ENCODE measurements around the gene RBMS3.
"Not testable (repeated sequence)": the region's sequence is repeated elsewhere in the genome, so short reads cannot be mapped to it uniquely, and the experiment has no call there.

Gene RBMS3

DNA sequence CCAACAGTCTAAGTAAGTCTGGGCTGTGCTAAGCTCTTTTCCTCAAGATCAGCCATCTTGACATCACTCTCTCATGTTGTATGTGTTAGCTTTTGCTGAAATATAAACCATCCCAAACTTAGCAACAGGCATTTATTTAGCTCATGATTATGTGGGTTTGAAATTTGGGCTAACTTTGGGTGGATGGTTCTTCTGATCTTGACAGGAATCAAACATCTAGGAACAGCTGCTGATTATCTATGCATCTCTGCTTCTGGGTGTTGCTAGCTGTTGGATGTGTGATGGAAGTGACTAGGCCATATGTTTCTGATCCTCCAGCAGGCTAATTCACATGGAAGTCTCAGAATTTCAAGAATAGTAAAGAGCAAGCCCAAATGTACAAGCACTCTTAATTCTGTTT, 710.3 kb downstream of the RBMS3 start:
- no peak for DNase-seq

DNA sequence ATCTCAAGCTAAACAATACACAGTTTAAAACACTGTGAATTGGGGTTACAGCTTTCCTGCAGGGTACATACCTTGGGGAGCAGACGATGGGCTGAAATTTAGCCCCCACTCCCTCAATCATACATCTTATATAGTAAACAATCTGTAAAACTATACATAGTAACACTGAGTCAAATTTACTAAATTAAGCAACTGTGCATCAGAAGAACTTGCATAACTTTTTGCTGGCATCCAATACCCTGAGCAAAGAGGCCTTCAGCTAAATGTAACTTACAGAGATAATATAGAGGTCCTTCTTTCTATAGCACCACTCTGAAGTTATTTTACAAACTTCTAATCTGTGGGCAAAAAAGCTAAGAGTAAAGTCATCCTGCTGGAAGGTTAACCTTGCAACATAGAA, 721.9 kb downstream of the RBMS3 start:
- no peak for DNase-seq

- DNase-seq: no peak
Observed at GRCh38 chr3:30003741-30004140, 722.9 kb downstream of the RBMS3 start.

- DNase-seq: no peak
Observed at GRCh38 chr3:30004481-30004880, 723.6 kb downstream of the RBMS3 start.

DNA sequence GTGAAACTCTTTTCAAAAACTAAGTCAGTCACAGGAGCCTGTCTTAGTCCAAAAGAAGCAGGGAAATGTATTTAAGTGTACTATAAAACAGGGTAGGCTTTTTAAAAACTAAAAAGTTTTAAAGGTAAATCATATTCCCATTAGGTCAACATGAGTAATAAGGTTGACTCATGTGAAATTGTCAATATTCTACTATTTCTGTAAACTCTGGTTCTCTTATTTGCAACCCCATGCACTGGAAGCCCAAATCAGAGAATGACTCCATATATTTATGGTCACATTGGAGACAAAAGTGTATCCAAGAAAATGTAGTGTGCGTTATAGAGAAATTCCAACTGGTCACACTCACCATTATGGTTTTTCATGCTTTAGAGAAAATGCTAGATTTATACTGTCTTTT, 725.2 kb downstream of the RBMS3 start:
- DNase-seq: no peak

DNA sequence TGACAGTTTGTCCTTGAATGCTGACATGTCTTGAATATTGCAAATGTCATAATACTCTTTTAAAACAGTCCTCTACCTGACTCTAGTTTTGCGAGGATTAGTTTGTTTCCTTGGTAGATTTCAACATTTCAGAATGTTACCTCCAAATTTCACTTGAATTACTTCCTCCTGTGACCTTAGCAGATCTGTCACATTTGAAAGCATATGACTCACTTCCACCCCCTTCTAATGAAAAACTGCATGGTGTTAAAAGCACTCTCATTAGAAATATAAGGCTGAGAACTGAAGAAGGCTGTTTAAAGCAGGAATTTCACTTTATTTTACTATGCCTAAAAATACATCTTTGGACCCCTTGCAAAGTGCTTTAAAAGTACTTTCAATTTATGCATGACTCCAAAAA, 726.8 kb downstream of the RBMS3 start:
- no peak for DNase-seq

DNA sequence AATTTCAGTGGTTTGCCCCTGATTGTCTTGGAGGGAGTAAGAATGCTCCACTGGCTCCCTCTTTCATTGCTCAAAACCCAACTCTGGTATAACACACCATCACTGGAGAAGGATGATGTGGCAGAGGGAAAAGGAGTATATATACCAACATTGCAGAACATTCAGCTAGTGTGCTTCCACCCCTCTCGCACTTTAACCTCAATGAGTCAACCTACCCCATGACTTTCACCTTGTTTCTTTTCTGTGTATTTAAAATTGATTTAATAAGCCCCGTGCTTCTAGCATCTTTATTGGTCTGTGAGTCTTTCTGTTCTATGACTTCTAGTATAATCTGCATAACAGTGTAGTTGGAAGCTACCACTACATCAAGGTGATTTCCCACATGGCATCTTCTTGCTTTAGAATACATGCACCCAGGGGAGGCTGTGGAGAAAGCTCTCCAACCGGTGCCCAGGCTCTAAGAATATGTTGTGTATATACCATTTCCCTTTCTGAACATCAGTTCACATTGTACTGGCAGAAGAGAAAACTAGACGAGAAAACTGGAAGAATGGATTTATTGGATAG, 730.4 kb downstream of the RBMS3 start:
- DNase-seq: no peak

DNA sequence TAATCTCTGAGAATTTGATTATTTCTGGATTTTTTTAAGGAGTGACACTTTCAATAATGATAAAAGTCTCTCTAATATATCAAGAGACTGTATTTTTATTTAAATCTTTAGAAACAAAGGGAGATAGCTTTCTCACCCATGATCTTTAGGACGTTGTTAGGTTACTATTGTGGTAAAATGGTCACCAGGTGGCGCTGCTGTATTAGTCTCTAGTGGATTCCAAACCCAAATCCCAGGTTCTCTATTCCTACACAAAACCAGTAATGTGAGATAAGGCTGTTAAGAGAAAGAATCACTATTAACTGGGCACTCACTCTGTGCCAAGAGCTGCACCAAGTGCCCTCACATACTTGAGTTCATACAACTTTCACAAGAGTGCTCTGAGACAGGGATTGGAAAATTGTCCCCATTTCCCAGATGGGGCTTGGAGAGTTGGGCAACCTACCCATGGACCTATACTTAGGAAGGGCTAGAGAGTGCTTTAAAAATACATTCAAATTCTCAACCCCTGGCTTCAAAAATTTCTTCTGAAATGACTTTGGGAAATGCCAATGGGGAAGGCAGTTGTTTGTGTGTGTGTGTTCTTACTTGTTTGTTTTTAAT, 732.2 kb downstream of the RBMS3 start:
- DNase-seq: peak; percentile 44

DNA sequence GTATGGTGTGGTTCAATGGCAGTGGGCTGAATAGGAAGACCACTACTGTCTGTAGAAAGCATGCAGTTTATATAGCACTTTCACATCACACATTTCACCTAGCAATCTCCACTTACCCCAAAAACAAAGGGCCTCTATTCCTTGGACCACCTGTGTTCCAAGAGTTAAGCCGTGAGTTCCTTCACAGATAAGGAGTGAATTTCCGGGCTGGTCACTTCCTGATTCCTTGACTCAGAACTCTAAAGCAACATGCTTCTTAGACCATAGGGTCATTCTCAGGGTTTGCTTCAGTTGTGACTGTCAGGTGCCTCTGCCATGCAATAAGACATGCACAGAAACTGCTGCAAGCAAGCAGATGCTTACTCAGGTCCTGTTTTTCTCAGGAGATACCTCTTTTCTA, 737.0 kb downstream of the RBMS3 start:
- no peak for DNase-seq

DNA sequence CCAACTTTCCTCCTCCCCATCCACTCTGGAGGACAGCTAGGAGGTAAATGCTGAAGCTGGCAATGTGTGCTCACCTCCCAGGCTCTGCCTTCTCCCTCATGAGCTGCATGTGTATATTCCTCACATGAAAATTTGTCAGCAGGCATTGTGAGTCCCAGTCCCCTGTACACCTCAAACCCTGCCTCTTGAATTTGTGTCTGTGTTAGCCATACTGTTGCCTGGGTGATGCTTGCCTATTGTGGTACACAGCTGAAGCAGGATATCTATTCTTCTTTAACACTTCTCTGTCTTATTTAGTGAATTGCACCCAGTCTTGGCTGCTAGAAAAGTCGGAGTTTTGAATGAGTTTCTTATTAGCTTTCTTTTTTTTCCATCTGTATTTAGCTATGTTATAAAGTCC, 739.5 kb downstream of the RBMS3 start:
- DNase-seq: no peak

DNA sequence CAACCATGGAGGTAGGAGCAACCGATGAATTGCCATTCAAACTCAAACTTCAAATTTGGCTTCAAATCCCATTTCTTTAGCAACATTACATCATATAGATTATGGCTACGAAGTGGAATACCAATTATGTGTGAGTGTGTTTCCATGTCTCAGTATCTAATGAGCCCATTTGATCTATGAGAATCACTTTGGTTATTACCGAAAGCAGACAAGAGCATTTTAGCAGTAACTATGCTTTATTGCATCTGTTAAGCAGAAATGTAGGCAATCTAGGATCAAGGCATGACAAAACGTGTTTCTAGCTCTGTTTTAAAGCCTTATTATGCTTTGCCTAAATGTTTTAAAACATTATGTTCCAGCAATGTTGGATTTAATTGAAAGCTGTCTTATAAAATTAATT, 743.6 kb downstream of the RBMS3 start:
- DNase-seq: no peak

GRCh38 chr3:30026851-30027250, 746.0 kb downstream of the RBMS3 start:
- DNase-seq: no peak

GRCh38 chr3:30034246-30034991, 753.5 kb downstream of the RBMS3 start:
- no peak for DNase-seq

GRCh38 chr3:30035935-30036567, 755.2 kb downstream of the RBMS3 start:
- no peak for DNase-seq

GRCh38 chr3:30040126-30040525, 759.3 kb downstream of the RBMS3 start:
- DNase-seq: no peak

GRCh38 chr3:30041481-30041880, 760.6 kb downstream of the RBMS3 start:
- not testable (repeated sequence) for DNase-seq

- DNase-seq: peak; percentile 62
Observed at GRCh38 chr3:30042274-30042859, 761.5 kb downstream of the RBMS3 start.

DNA sequence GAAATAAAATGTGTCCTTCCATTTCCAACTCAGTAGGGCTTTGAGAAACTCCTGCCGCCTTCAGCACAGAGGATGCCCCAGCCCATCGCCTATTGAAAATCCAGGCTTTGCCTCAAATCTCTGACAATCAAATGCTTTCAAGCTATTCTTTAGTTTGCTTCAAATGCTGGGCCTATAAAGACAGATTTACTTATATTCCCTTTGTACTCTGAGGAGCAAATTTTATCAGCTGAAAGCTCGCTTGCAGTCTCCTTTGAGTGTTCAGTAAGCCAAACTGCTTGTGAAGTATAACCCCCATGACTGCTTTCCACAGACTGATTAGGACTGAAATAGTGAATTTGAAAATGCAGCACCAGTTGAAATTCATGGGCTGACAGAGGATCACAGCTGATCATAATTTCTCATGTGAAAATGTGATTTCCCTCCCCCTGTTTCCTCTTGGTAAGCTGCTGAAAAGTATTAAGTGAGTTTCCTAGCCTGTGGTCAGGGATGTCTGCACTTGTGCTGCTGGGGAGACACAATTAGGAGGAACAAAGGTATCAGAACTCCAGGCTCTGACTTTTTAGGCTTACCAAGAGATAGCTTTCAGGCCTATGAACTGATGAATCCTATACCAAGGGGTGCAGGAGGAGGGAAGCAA, 762.2 kb downstream of the RBMS3 start:
- no peak for DNase-seq

GRCh38 chr3:30044515-30044914, 763.6 kb downstream of the RBMS3 start:
- no peak for DNase-seq

GRCh38 chr3:30048431-30048830, 767.6 kb downstream of the RBMS3 start:
- DNase-seq: no peak

- DNase-seq: not testable (repeated sequence)
Observed at GRCh38 chr3:30050116-30050515, 769.2 kb downstream of the RBMS3 start.

- DNase-seq: no peak
Observed at GRCh38 chr3:30059240-30059639, 778.4 kb downstream of the RBMS3 start.
